Measurements from ENCODE around the gene DGLUCY. TPM values are rescaled to one million over a fixed set of nuclear protein-coding genes. Genes with fewer than 3 reads are reported as not detected.
"Not testable (repeated sequence)": the region's sequence is repeated elsewhere in the genome, so short reads cannot be mapped to it uniquely, and the experiment has no call there.

The DGLUCY gene
- total RNA-seq, 2 donors from 2014 or later = 50.1 to 85.6 TPM

GRCh38 chr14:91170504-91171121 lies 56.7 kb downstream of the DGLUCY start:
- DNase-seq (ENCODE audit: low spot score in 2 of 2) (no peak), ATAC-seq (no peak)
- no peaks in the 10 kb centered on the region for H3K9me3 Mint-ChIP-seq
- H3K27ac Mint-ChIP-seq = no peak overlapping the region
- H3K36me3 Mint-ChIP-seq = no peaks in the 10 kb centered on the region

GRCh38 chr14:91171291-91171690 lies 57.4 kb downstream of the DGLUCY start:
- ATAC-seq (no peak), DNase-seq (ENCODE audit: low spot score in 2 of 2) (no peak)
- H3K36me3 Mint-ChIP-seq = no peaks in the 10 kb centered on the region
- no peaks in the 10 kb centered on the region for H3K9me3 Mint-ChIP-seq
- peak overlapping the region in 1 of 2 donors; percentile 19 for H3K27ac Mint-ChIP-seq

- no peaks in the 10 kb centered on the region for H3K9me3 Mint-ChIP-seq
- ATAC-seq (peak; percentile 75 to 76), DNase-seq (ENCODE audit: low spot score in 2 of 2) (peak; percentile 72 to 77)
- H3K36me3 Mint-ChIP-seq = peaks cover 4 to 6% of the 10 kb centered on the region in 2 donors
- peak overlapping the region; percentile 18 to 45 for H3K27ac Mint-ChIP-seq
Observed at GRCh38 chr14:91173221-91173670, 59.4 kb downstream of the DGLUCY start.

GRCh38 chr14:91173904-91174303 lies 60.0 kb downstream of the DGLUCY start:
- peak overlapping the region in 1 of 2 donors; percentile 18 for H3K27ac Mint-ChIP-seq
- ATAC-seq = no peak
- no peak for DNase-seq (ENCODE audit: low spot score in 2 of 2)
- H3K9me3 Mint-ChIP-seq = no peaks in the 10 kb centered on the region
- H3K36me3 Mint-ChIP-seq = peaks cover 4 to 6% of the 10 kb centered on the region in 2 donors

- ATAC-seq (no peak), DNase-seq (ENCODE audit: low spot score in 2 of 2) (no peak)
- H3K36me3 Mint-ChIP-seq = peaks cover 4 to 6% of the 10 kb centered on the region in 2 donors
- no peaks in the 10 kb centered on the region for H3K9me3 Mint-ChIP-seq
- peak overlapping the region; percentile 48 to 90 for H3K27ac Mint-ChIP-seq
Observed at GRCh38 chr14:91175291-91176201, 61.7 kb downstream of the DGLUCY start.

- Mint-ChIP-seq H3K36me3 (peaks cover 9 to 12% of the 10 kb centered on the region in 2 donors), H3K27ac (peak overlapping the region; percentile 90 to 96), H3K9me3 (no peaks in the 10 kb centered on the region)
- DNase-seq (ENCODE audit: low spot score in 2 of 2) (peak in 1 of 2 donors; percentile 60), ATAC-seq (peak; percentile 78 to 80)
Observed at GRCh38 chr14:91177073-91178034, 63.5 kb downstream of the DGLUCY start.

- DNase-seq (ENCODE audit: low spot score in 2 of 2) (no peak), ATAC-seq (no peak)
- no peaks in the 10 kb centered on the region for H3K9me3 Mint-ChIP-seq
- peaks cover 9 to 12% of the 10 kb centered on the region in 2 donors for H3K36me3 Mint-ChIP-seq
- H3K27ac Mint-ChIP-seq = no peak overlapping the region
Observed at GRCh38 chr14:91180611-91181010, 66.7 kb downstream of the DGLUCY start.

GRCh38 chr14:91182753-91183152 lies 68.9 kb downstream of the DGLUCY start:
- ATAC-seq; DNase-seq (ENCODE audit: low spot score in 2 of 2); H3K9me3 Mint-ChIP-seq; H3K27ac Mint-ChIP-seq: not testable (repeated sequence)
- H3K36me3 Mint-ChIP-seq = peaks cover 5 to 13% of the 10 kb centered on the region in 2 donors

- DNase-seq (ENCODE audit: low spot score in 2 of 2) = no peak
- H3K36me3 Mint-ChIP-seq = peaks cover 5 to 24% of the 10 kb centered on the region in 2 donors
- no peak overlapping the region for H3K27ac Mint-ChIP-seq
- ATAC-seq = no peak
- no peaks in the 10 kb centered on the region for H3K9me3 Mint-ChIP-seq
Observed at GRCh38 chr14:91184559-91184958, 70.7 kb downstream of the DGLUCY start.

GRCh38 chr14:91185721-91186120 lies 71.8 kb downstream of the DGLUCY start:
- Mint-ChIP-seq H3K27ac (no peak overlapping the region), H3K36me3 (peaks cover 5 to 33% of the 10 kb centered on the region in 2 donors), H3K9me3 (no peaks in the 10 kb centered on the region)
- DNase-seq (ENCODE audit: low spot score in 2 of 2) (no peak), ATAC-seq (no peak)

- no peaks in the 10 kb centered on the region for H3K9me3 Mint-ChIP-seq
- peaks cover 9 to 35% of the 10 kb centered on the region in 2 donors for H3K36me3 Mint-ChIP-seq
- no peak for DNase-seq (ENCODE audit: low spot score in 2 of 2)
- H3K27ac Mint-ChIP-seq = no peak overlapping the region
- ATAC-seq = no peak
Observed at GRCh38 chr14:91186515-91187066, 72.7 kb downstream of the DGLUCY start.

GRCh38 chr14:91187271-91187670 lies 73.4 kb downstream of the DGLUCY start:
- no peaks in the 10 kb centered on the region for H3K9me3 Mint-ChIP-seq
- no peak overlapping the region for H3K27ac Mint-ChIP-seq
- ATAC-seq (no peak), DNase-seq (ENCODE audit: low spot score in 2 of 2) (no peak)
- peaks cover 16 to 42% of the 10 kb centered on the region in 2 donors for H3K36me3 Mint-ChIP-seq

GRCh38 chr14:91190853-91191252 lies 77.0 kb downstream of the DGLUCY start:
- Mint-ChIP-seq H3K36me3 (peaks cover 29 to 51% of the 10 kb centered on the region in 2 donors), H3K9me3 (no peaks in the 10 kb centered on the region), H3K27ac (peak overlapping the region in 1 of 2 donors; percentile 3)
- ATAC-seq (no peak), DNase-seq (ENCODE audit: low spot score in 2 of 2) (no peak)

GRCh38 chr14:91193069-91193468 lies 79.2 kb downstream of the DGLUCY start:
- Mint-ChIP-seq H3K36me3 (peaks cover 35 to 58% of the 10 kb centered on the region in 2 donors), H3K27ac (no peak overlapping the region)

GRCh38 chr14:91195881-91196280 lies 82.0 kb downstream of the DGLUCY start:
- Mint-ChIP-seq H3K9me3 (peaks cover 0 to 5% of the 10 kb centered on the region in 2 donors), H3K36me3 (peaks cover 48 to 66% of the 10 kb centered on the region in 2 donors), H3K27ac (no peak overlapping the region)
- no peak for ATAC-seq
- no peak for DNase-seq (ENCODE audit: low spot score in 2 of 2)

More at GRCh38 chr14:91193069-91193468, 79.2 kb downstream of the DGLUCY start:
- no peak for ATAC-seq
- H3K9me3 Mint-ChIP-seq = no peaks in the 10 kb centered on the region
- DNase-seq (ENCODE audit: low spot score in 2 of 2) = no peak

GRCh38 chr14:91197631-91198030 lies 83.8 kb downstream of the DGLUCY start:
- ATAC-seq = no peak

More at GRCh38 chr14:91197631-91198030, 83.8 kb downstream of the DGLUCY start:
- H3K9me3 Mint-ChIP-seq = peaks cover 0 to 8% of the 10 kb centered on the region in 2 donors
- H3K36me3 Mint-ChIP-seq = peaks cover 36 to 59% of the 10 kb centered on the region in 2 donors
- H3K27ac Mint-ChIP-seq = no peak overlapping the region
- no peak for DNase-seq (ENCODE audit: low spot score in 2 of 2)

All from activated naive CD4-positive, alpha-beta T cell treated with anti-CD3 and anti-CD28 coated beads, Interleukin-2, amount 50 U/mL, for 72 hours (primary cell).